ENCODE data around the gene FBXL7. TPM values are rescaled to one million over a fixed set of nuclear protein-coding genes. Genes with fewer than 3 reads are reported as not detected.

FBXL7 gene
- total RNA-seq, 4 donors from 2014 or later = 2.1 to 25.6 (median 6.5) TPM

DNA sequence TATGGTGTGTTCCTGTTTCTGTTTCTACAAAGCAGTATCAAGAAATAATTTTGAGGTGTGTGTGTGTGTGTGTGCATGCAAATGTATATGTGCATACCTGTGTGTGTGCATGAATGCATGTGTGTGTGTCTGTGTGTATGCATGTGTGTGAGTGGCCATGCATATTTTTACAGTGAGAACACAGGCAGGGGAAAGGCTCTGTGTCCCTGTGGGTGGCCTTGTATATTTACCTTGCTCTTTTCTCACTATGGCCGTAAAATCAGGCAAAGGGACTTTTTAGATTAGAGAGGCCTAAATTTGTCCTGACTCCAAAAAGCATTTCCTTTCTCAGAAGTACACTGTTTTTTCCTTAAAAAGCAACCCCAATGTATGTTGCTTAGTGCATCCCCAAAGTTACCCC, 386.2 kb downstream of the FBXL7 start:
- Histone ChIP-seq H3K27me3 (no peaks in the 10 kb centered on the region), H3K27ac (no peak overlapping the region), H3K36me3 (no peaks in the 10 kb centered on the region), H3K4me3 (no peak overlapping the region), H3K4me1 (no peaks in the 10 kb centered on the region), H3K9me3 (no peaks in the 10 kb centered on the region)
- TF ChIP-seq, protein P1, sequence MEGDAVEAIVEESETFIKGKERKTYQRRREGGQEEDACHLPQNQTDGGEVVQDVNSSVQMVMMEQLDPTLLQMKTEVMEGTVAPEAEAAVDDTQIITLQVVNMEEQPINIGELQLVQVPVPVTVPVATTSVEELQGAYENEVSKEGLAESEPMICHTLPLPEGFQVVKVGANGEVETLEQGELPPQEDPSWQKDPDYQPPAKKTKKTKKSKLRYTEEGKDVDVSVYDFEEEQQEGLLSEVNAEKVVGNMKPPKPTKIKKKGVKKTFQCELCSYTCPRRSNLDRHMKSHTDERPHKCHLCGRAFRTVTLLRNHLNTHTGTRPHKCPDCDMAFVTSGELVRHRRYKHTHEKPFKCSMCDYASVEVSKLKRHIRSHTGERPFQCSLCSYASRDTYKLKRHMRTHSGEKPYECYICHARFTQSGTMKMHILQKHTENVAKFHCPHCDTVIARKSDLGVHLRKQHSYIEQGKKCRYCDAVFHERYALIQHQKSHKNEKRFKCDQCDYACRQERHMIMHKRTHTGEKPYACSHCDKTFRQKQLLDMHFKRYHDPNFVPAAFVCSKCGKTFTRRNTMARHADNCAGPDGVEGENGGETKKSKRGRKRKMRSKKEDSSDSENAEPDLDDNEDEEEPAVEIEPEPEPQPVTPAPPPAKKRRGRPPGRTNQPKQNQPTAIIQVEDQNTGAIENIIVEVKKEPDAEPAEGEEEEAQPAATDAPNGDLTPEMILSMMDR (IDR thresholded peaks at IDR 0.05) = no peak
- no peak for TF ChIP-seq POLR2A (IDR thresholded peaks at IDR 0.05)
- no peak for DNase-seq

DNA sequence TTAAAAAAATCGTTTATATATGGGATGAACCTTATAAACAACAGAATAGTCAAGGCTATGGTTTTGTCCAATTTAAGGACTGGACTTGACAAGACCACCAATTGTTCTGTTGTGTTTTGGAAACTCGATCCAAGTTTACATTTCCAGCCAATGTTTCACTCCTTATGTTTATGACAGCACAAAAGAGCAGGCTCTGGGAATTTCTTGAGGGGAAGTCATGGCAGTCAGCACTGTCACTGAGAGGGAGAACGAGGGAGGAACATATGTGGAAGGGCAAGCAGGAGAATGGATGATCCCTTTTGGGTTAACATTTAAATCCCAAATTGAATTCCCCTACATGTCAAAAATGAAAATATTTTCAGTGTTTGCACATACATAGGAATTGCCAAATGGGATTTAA, 387.1 kb downstream of the FBXL7 start:
- DNase-seq = no peak
- Histone ChIP-seq H3K36me3 (no peaks in the 10 kb centered on the region), H3K9me3 (no peaks in the 10 kb centered on the region), H3K27ac (no peak overlapping the region), H3K4me1 (no peaks in the 10 kb centered on the region), H3K4me3 (no peak overlapping the region), H3K27me3 (no peaks in the 10 kb centered on the region)
- TF ChIP-seq, protein P1 (IDR thresholded peaks at IDR 0.05) = no peak
- no peak for TF ChIP-seq POLR2A (IDR thresholded peaks at IDR 0.05)

DNA sequence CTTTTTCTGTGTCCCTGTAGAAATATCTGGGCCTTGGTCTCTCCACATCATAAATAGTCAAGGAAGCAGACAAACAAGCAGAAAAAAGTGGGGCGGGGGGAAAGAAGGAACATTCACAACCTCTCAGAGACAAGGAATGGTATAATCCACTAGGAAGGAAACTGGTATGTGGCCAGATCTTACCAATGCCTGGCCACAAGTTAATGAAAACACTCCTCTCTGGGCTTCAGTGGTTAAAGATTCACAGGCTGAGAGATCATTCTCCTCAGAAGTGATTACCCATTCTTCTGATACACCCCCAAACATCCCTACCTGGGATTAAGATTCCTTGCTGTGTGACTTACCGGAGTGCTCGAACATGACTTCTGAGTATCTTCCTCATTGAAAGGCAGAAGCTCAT, 389.0 kb downstream of the FBXL7 start:
- Histone ChIP-seq H3K9me3 (no peaks in the 10 kb centered on the region), H3K4me1 (no peaks in the 10 kb centered on the region), H3K27me3 (no peaks in the 10 kb centered on the region), H3K36me3 (no peaks in the 10 kb centered on the region), H3K27ac (no peak overlapping the region), H3K4me3 (no peak overlapping the region)
- TF ChIP-seq POLR2A (IDR thresholded peaks at IDR 0.05) = no peak
- TF ChIP-seq, protein P1 (IDR thresholded peaks at IDR 0.05) = no peak
- no peak for DNase-seq

DNA sequence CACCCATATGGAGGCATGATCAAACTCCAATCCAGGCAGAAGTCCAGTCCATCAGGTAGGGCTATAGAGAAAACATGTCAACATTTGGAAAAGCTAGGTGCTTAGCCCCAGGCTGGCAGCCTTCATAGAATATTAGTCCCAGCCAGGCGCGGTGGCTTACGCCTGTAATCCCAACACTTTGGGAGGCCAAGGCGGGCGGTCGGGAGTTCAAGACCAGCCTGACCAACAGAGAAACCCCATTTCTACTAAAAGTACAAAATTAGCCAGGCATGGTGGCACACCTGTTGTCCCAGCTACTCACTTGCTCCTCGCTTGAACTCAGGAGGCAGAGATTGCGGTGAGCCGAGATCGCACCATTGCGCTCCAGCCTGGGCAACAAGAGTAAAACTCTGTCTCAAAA, 393.9 kb downstream of the FBXL7 start:
- no peaks in the 10 kb centered on the region for H3K4me1 ChIP-seq
- H3K4me3 ChIP-seq = no peak overlapping the region

DNA sequence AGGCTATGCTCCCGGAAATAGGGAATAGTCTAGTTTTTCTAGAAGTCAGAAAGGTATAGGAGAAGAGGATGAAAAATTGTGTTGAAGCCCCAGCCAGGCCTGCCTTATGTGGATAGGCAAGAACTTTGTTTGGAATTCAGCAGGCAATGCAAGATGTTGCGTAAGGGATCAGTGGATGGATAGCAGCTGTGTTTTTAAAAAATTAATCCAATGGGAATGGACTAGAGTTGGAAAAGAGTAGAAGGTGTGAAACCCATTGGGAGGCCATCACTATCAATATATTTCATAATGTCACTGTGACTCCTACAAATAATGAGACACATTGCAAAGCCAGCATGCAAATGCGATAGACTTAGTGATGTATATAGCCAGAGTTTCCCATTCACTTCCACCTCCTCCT, 397.7 kb downstream of the FBXL7 start:
- no peaks in the 10 kb centered on the region for H3K4me1 ChIP-seq
- no peak for DNase-seq
- no peak overlapping the region for H3K4me3 ChIP-seq
- no peak for TF ChIP-seq POLR2A (IDR thresholded peaks at IDR 0.05)
- TF ChIP-seq, protein P1 (IDR thresholded peaks at IDR 0.05) = no peak
- no peak overlapping the region for H3K27ac ChIP-seq
- peaks cover 0 to 2% (median 0%) of the 10 kb centered on the region in 4 donors for H3K9me3 ChIP-seq
- no peaks in the 10 kb centered on the region for H3K27me3 ChIP-seq
- H3K36me3 ChIP-seq = no peaks in the 10 kb centered on the region

More for the DNA sequence above, 393.9 kb downstream of the FBXL7 start:
- Histone ChIP-seq H3K27ac (no peak overlapping the region), H3K27me3 (no peaks in the 10 kb centered on the region), H3K9me3 (peaks cover 0 to 2% (median 0%) of the 10 kb centered on the region in 4 donors), H3K36me3 (no peaks in the 10 kb centered on the region)
- no peak for DNase-seq
- TF ChIP-seq, protein P1 (IDR thresholded peaks at IDR 0.05) = no peak
- no peak for TF ChIP-seq POLR2A (IDR thresholded peaks at IDR 0.05)

DNA sequence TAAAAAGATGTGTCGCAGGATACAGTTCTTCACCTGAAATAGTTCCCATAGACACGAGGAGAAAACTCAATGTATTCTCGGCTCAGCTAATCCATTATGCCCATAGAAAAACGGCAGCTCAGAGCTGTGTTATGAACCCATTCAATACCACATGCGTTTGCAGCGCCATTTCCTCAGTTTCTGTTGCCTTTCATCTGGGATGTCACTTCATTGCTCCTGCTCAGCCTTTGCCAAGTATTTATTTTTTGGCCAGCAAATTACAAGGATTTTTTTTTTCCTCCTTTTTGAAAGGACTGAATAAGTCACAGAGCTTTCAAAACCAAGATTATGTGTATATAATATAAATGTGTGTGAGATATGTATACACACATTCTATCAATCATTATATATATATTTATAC, 398.7 kb downstream of the FBXL7 start:
- no peak for DNase-seq
- Histone ChIP-seq H3K36me3 (no peaks in the 10 kb centered on the region), H3K27ac (no peak overlapping the region), H3K4me1 (no peaks in the 10 kb centered on the region), H3K4me3 (no peak overlapping the region), H3K9me3 (peaks cover 0 to 2% (median 0%) of the 10 kb centered on the region in 4 donors), H3K27me3 (no peaks in the 10 kb centered on the region)
- TF ChIP-seq, protein P1 (IDR thresholded peaks at IDR 0.05) = no peak
- no peak for TF ChIP-seq POLR2A (IDR thresholded peaks at IDR 0.05)
